ENCODE results near the gene KLF3.
A peak's percentile ranks its signal among the peaks of the same experiment; 100 is the strongest.

Gene KLF3

GRCh38 chr4:38630519-38630918 lies 33.5 kb upstream of the KLF3 start:
- in situ Hi-C loops (cut with MboI; ENCODE audit: low pct_unique_long_range_greater_than_20kb, low sequenced_read_pairs, unreplicated experiment), result no loop called here
- TF ChIP-seq, protein P1, sequence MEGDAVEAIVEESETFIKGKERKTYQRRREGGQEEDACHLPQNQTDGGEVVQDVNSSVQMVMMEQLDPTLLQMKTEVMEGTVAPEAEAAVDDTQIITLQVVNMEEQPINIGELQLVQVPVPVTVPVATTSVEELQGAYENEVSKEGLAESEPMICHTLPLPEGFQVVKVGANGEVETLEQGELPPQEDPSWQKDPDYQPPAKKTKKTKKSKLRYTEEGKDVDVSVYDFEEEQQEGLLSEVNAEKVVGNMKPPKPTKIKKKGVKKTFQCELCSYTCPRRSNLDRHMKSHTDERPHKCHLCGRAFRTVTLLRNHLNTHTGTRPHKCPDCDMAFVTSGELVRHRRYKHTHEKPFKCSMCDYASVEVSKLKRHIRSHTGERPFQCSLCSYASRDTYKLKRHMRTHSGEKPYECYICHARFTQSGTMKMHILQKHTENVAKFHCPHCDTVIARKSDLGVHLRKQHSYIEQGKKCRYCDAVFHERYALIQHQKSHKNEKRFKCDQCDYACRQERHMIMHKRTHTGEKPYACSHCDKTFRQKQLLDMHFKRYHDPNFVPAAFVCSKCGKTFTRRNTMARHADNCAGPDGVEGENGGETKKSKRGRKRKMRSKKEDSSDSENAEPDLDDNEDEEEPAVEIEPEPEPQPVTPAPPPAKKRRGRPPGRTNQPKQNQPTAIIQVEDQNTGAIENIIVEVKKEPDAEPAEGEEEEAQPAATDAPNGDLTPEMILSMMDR (IDR thresholded peaks at IDR 0.05; ENCODE audit: extremely low read depth, insufficient read depth, missing control alignments), result no peak

DNA sequence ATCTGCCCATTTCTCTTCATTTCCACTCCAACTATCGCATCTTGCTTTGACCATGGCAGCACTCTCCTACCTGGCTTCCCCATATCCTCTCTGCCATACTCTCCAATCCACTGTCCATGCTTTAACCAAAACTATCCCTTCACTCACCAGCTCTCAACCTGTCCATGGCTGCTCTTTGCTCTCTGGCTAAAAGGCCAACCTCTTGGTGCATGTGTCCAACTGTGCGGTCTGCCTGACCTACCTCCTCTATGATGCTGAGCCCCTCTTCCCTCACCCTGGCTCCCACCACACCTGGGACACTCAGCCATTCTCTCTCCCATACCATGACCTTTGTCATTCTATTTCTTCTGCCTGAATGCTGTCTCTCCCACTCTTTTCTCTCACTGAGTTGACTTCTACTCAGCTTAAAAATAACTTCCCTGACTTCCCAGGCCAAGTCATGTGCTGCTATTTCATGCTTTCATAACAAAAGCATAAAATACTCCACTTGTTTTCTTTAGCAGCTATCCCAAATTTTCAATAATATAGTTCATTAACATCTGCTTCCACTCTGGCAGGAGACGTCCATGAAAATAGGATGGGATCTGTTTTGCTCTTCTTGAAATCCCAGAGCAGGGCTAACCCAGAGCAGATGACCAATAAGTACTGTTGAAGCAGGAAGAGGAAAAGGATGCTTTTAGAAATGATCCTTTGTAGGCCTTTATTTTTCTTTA lies 29.8 kb upstream of the KLF3 start:
- peak; percentile 2 for DNase-seq (ENCODE audit: low spot score)
- TF ChIP-seq, protein P1 (IDR thresholded peaks at IDR 0.05; ENCODE audit: extremely low read depth, insufficient read depth, missing control alignments), result no peak
- in situ Hi-C loops (cut with MboI; ENCODE audit: low pct_unique_long_range_greater_than_20kb, low sequenced_read_pairs, unreplicated experiment), result no loop called here

More at GRCh38 chr4:38630519-38630918, 33.5 kb upstream of the KLF3 start:
- DNase-seq (ENCODE audit: low spot score), result no peak

DNA sequence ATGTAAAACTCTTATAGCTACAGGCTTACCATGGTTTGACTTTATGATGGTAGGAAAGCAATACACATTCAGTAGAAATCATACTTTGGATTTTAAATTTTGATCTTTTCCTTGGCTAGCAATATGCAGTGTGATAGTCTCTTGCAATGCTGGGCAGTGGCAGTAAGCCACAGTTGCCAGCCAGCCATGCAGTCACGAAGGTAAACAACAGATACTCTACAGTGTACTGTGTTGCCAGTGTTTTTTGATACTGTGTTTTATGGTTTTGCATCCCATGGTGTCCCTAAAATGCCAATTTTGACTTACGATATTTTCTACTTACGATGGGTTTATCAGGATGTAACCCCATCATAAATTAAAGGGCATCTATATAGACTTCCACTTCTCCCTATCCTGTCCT lies 24.8 kb upstream of the KLF3 start:
- in situ Hi-C loops (cut with MboI; ENCODE audit: low pct_unique_long_range_greater_than_20kb, low sequenced_read_pairs, unreplicated experiment), result no loop called here
- DNase-seq (ENCODE audit: low spot score), result no peak
- TF ChIP-seq, protein P1 (IDR thresholded peaks at IDR 0.05; ENCODE audit: extremely low read depth, insufficient read depth, missing control alignments), result no peak

- TF ChIP-seq, protein P1 (IDR thresholded peaks at IDR 0.05; ENCODE audit: extremely low read depth, insufficient read depth, missing control alignments), result no peak
- in situ Hi-C loops (cut with MboI; ENCODE audit: low pct_unique_long_range_greater_than_20kb, low sequenced_read_pairs, unreplicated experiment), result no loop called here
Observed at GRCh38 chr4:38641811-38642210, 22.2 kb upstream of the KLF3 start.

DNA sequence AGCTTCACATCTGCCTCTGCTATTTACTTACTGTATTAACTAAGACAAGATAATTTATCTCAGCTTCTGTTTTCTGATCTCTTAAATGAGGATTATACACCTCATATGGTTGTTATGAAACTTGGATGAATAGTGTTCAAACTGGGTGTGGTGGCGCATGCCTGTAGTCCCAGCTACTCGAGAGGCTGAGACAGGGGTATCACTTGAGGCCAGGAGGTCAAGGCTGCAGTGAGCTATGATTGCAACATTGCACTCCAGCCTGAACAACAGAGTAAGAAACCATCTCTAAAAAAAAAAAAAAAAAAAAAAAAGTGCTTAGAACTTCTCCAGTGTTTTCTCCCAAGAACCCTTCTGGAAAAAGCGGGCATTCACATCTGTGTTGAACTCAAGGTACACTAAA lies 19.8 kb upstream of the KLF3 start:
- in situ Hi-C loops (cut with MboI; ENCODE audit: low pct_unique_long_range_greater_than_20kb, low sequenced_read_pairs, unreplicated experiment), result no loop called here
- DNase-seq (ENCODE audit: low spot score), result no peak
- TF ChIP-seq, protein P1 (IDR thresholded peaks at IDR 0.05; ENCODE audit: extremely low read depth, insufficient read depth, missing control alignments), result no peak

More at GRCh38 chr4:38641811-38642210, 22.2 kb upstream of the KLF3 start:
- no peak for DNase-seq (ENCODE audit: low spot score)

DNA sequence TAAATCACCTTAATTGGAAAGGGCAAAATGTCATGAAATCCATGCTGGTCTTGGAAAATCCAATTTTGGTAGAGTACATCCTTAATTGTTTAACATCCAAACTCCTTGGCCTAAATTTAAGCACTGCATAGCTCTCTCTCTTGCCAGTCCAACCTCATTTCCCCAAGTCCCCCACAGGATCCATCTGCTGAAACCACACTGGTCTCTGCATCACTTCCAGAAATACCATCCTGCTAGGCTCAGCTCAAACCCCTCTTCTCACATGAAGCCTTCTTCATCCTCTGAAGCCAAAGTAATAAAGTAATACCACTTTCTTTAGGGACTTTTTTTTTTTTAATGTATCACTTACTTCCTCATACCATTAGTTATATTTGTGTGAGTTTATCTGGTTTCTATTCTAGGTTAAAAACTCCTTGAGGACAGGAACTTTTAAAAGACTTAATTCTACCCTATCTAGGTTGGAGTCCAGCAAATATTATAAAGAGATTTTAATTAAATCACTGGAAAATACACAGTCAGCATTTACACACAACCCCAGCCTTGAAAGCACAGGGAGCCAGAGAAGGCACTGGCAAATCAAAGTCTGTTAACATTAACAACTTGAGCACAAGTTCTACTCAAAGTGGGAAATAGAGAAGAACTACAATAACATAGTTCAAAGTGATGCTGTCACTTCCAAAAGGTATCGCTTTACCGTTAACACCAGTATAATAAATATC lies 16.7 kb upstream of the KLF3 start:
- no peak for DNase-seq (ENCODE audit: low spot score)
- TF ChIP-seq, protein P1 (IDR thresholded peaks at IDR 0.05; ENCODE audit: extremely low read depth, insufficient read depth, missing control alignments), result no peak
- in situ Hi-C loops (cut with MboI; ENCODE audit: low pct_unique_long_range_greater_than_20kb, low sequenced_read_pairs, unreplicated experiment), result no loop called here

Measured in GM13977 (cell line).